Measurements from ENCODE around the gene SMIM36.
"Not testable (repeated sequence)": the region's sequence is repeated elsewhere in the genome, so short reads cannot be mapped to it uniquely, and the experiment has no call there.

The SMIM36 gene

GRCh38 chr17:55507669-55508068, 3.6 kb downstream of the SMIM36 start:
- H3K27ac ChIP-seq (ENCODE audit: insufficient read depth, low read depth, low read length, poor library complexity, severe bottlenecking); H3K27me3 ChIP-seq (ENCODE audit: control insufficient read depth, insufficient read depth, low read length, poor library complexity, severe bottlenecking); H3K4me1 ChIP-seq (ENCODE audit: control insufficient read depth, insufficient read depth, low read length); H3K4me3 ChIP-seq (ENCODE audit: insufficient read depth, low read depth, low read length); H3K9me3 ChIP-seq (ENCODE audit: control insufficient read depth, low read length); H3K36me3 ChIP-seq (ENCODE audit: control insufficient read depth, insufficient read depth, low read length): not testable (repeated sequence)
- 90 to 92% methylated on average over 6 to 7 of the region's 7 CpGs for WGBS, 2 experiments

GRCh38 chr17:55501626-55502025, 9.6 kb downstream of the SMIM36 start:
- not testable (repeated sequence) for H3K4me1 ChIP-seq (ENCODE audit: control insufficient read depth, insufficient read depth, low read length); H3K9me3 ChIP-seq (ENCODE audit: control insufficient read depth, low read length); H3K4me3 ChIP-seq (ENCODE audit: insufficient read depth, low read depth, low read length); H3K36me3 ChIP-seq (ENCODE audit: control insufficient read depth, insufficient read depth, low read length); H3K27ac ChIP-seq (ENCODE audit: insufficient read depth, low read depth, low read length, poor library complexity, severe bottlenecking); H3K27me3 ChIP-seq (ENCODE audit: control insufficient read depth, insufficient read depth, low read length, poor library complexity, severe bottlenecking)
- WGBS, 2 experiments, result 92 to 95% methylated on average over 17 of the region's 23 CpGs

GRCh38 chr17:55500103-55500502, 11.1 kb downstream of the SMIM36 start:
- no peaks in the 10 kb centered on the region for H3K4me1 ChIP-seq (ENCODE audit: control insufficient read depth, insufficient read depth, low read length)
- H3K27me3 ChIP-seq (ENCODE audit: control insufficient read depth, insufficient read depth, low read length, poor library complexity, severe bottlenecking), result no peaks in the 10 kb centered on the region
- H3K9me3 ChIP-seq (ENCODE audit: control insufficient read depth, low read length), result no peaks in the 10 kb centered on the region
- no peak overlapping the region for H3K27ac ChIP-seq (ENCODE audit: insufficient read depth, low read depth, low read length, poor library complexity, severe bottlenecking)
- no peak overlapping the region for H3K4me3 ChIP-seq (ENCODE audit: insufficient read depth, low read depth, low read length)
- WGBS, 2 experiments, result 73 to 77% methylated on average over 3 of the region's 3 CpGs
- no peaks in the 10 kb centered on the region for H3K36me3 ChIP-seq (ENCODE audit: control insufficient read depth, insufficient read depth, low read length)

GRCh38 chr17:55496094-55496881, 15.0 kb downstream of the SMIM36 start:
- Histone ChIP-seq H3K4me1 (ENCODE audit: control insufficient read depth, insufficient read depth, low read length) (peaks cover 10% of the 10 kb centered on the region), H3K27me3 (ENCODE audit: control insufficient read depth, insufficient read depth, low read length, poor library complexity, severe bottlenecking) (no peaks in the 10 kb centered on the region), H3K4me3 (ENCODE audit: insufficient read depth, low read depth, low read length) (no peak overlapping the region), H3K27ac (ENCODE audit: insufficient read depth, low read depth, low read length, poor library complexity, severe bottlenecking) (no peak overlapping the region), H3K9me3 (ENCODE audit: control insufficient read depth, low read length) (no peaks in the 10 kb centered on the region), H3K36me3 (ENCODE audit: control insufficient read depth, insufficient read depth, low read length) (no peaks in the 10 kb centered on the region)
- 81 to 86% methylated on average over 8 of the region's 8 CpGs for whole genome bisulfite sequencing, 2 experiments

GRCh38 chr17:55495239-55495638, 16.0 kb downstream of the SMIM36 start:
- Histone ChIP-seq H3K4me1 (ENCODE audit: control insufficient read depth, insufficient read depth, low read length) (peaks cover 10% of the 10 kb centered on the region), H3K36me3 (ENCODE audit: control insufficient read depth, insufficient read depth, low read length) (no peaks in the 10 kb centered on the region), H3K4me3 (ENCODE audit: insufficient read depth, low read depth, low read length) (no peak overlapping the region), H3K27ac (ENCODE audit: insufficient read depth, low read depth, low read length, poor library complexity, severe bottlenecking) (no peak overlapping the region), H3K27me3 (ENCODE audit: control insufficient read depth, insufficient read depth, low read length, poor library complexity, severe bottlenecking) (no peaks in the 10 kb centered on the region), H3K9me3 (ENCODE audit: control insufficient read depth, low read length) (no peaks in the 10 kb centered on the region)
- 91 to 93% methylated on average over 3 of the region's 3 CpGs for WGBS, 2 experiments

- H3K27me3 ChIP-seq (ENCODE audit: control insufficient read depth, insufficient read depth, low read length, poor library complexity, severe bottlenecking), result no peaks in the 10 kb centered on the region
- WGBS, 2 experiments, result 46 to 57% methylated on average over 7 of the region's 7 CpGs
- H3K4me1 ChIP-seq (ENCODE audit: control insufficient read depth, insufficient read depth, low read length), result peaks cover 10% of the 10 kb centered on the region
- no peaks in the 10 kb centered on the region for H3K36me3 ChIP-seq (ENCODE audit: control insufficient read depth, insufficient read depth, low read length)
- peak overlapping the region; percentile 61 for H3K27ac ChIP-seq (ENCODE audit: insufficient read depth, low read depth, low read length, poor library complexity, severe bottlenecking)
- no peak overlapping the region for H3K4me3 ChIP-seq (ENCODE audit: insufficient read depth, low read depth, low read length)
- H3K9me3 ChIP-seq (ENCODE audit: control insufficient read depth, low read length), result no peaks in the 10 kb centered on the region
Measured at GRCh38 chr17:55492781-55493341, 18.4 kb downstream of the SMIM36 start.

GRCh38 chr17:55490376-55490775, 20.9 kb downstream of the SMIM36 start:
- H3K36me3 ChIP-seq (ENCODE audit: control insufficient read depth, insufficient read depth, low read length), result no peaks in the 10 kb centered on the region
- peaks cover 10% of the 10 kb centered on the region for H3K4me1 ChIP-seq (ENCODE audit: control insufficient read depth, insufficient read depth, low read length)
- H3K9me3 ChIP-seq (ENCODE audit: control insufficient read depth, low read length), result no peaks in the 10 kb centered on the region
- no peak overlapping the region for H3K27ac ChIP-seq (ENCODE audit: insufficient read depth, low read depth, low read length, poor library complexity, severe bottlenecking)
- H3K27me3 ChIP-seq (ENCODE audit: control insufficient read depth, insufficient read depth, low read length, poor library complexity, severe bottlenecking), result no peaks in the 10 kb centered on the region
- 88 to 93% methylated on average over 2 to 3 of the region's 4 CpGs for WGBS, 2 experiments
- no peak overlapping the region for H3K4me3 ChIP-seq (ENCODE audit: insufficient read depth, low read depth, low read length)

GRCh38 chr17:55487695-55488432, 23.4 kb downstream of the SMIM36 start:
- WGBS, 2 experiments, result 64 to 65% methylated on average over 7 of the region's 7 CpGs
- H3K4me1 ChIP-seq (ENCODE audit: control insufficient read depth, insufficient read depth, low read length), result peaks cover under 1% of the 10 kb centered on the region

GRCh38 chr17:55484575-55484974, 26.7 kb downstream of the SMIM36 start:
- no peak overlapping the region for H3K27ac ChIP-seq (ENCODE audit: insufficient read depth, low read depth, low read length, poor library complexity, severe bottlenecking)
- no peaks in the 10 kb centered on the region for H3K9me3 ChIP-seq (ENCODE audit: control insufficient read depth, low read length)
- no peaks in the 10 kb centered on the region for H3K27me3 ChIP-seq (ENCODE audit: control insufficient read depth, insufficient read depth, low read length, poor library complexity, severe bottlenecking)
- no peak overlapping the region for H3K4me3 ChIP-seq (ENCODE audit: insufficient read depth, low read depth, low read length)
- no peaks in the 10 kb centered on the region for H3K4me1 ChIP-seq (ENCODE audit: control insufficient read depth, insufficient read depth, low read length)
- WGBS, 2 experiments, result 96% methylated on average over 2 of the region's 2 CpGs
- no peaks in the 10 kb centered on the region for H3K36me3 ChIP-seq (ENCODE audit: control insufficient read depth, insufficient read depth, low read length)

More at GRCh38 chr17:55487695-55488432, 23.4 kb downstream of the SMIM36 start:
- Histone ChIP-seq H3K27ac (ENCODE audit: insufficient read depth, low read depth, low read length, poor library complexity, severe bottlenecking) (no peak overlapping the region), H3K4me3 (ENCODE audit: insufficient read depth, low read depth, low read length) (no peak overlapping the region), H3K36me3 (ENCODE audit: control insufficient read depth, insufficient read depth, low read length) (no peaks in the 10 kb centered on the region), H3K27me3 (ENCODE audit: control insufficient read depth, insufficient read depth, low read length, poor library complexity, severe bottlenecking) (no peaks in the 10 kb centered on the region), H3K9me3 (ENCODE audit: control insufficient read depth, low read length) (no peaks in the 10 kb centered on the region)
